ENCODE results near the gene C19orf47.

DNA sequence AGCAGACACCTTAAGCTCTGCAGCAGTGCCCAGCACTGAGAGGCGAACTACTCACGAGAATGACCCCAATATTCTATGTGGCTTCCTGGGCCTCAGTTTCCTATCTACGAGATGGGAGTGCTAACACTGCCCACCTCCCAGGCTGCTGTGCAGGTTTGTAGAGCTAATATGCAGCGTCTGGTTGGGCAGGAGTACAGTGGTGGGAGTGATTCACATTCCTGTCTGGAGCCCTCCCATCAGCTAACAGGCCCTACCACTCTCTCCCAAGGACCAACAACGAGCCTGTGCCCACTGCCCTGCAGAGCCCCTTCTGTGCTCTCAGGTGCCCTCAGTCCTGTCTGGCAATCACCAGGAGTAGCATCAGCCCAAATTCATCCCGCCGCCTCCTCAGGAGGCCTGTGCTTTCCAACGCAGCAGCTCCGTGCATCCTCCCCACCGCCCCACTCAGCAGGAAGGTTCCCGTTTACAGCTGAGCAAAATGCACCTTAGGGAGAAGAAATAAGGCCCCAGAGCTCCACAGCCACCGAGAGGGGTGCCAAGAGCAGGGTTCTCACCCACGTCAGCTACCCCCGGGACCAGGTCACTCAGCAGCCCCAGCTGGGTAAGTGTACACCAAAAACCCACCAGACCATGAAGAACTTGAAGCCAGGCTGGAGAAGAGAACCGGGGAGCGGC, 69.7 kb downstream of the C19orf47 start:
- TF ChIP-seq, protein P1, sequence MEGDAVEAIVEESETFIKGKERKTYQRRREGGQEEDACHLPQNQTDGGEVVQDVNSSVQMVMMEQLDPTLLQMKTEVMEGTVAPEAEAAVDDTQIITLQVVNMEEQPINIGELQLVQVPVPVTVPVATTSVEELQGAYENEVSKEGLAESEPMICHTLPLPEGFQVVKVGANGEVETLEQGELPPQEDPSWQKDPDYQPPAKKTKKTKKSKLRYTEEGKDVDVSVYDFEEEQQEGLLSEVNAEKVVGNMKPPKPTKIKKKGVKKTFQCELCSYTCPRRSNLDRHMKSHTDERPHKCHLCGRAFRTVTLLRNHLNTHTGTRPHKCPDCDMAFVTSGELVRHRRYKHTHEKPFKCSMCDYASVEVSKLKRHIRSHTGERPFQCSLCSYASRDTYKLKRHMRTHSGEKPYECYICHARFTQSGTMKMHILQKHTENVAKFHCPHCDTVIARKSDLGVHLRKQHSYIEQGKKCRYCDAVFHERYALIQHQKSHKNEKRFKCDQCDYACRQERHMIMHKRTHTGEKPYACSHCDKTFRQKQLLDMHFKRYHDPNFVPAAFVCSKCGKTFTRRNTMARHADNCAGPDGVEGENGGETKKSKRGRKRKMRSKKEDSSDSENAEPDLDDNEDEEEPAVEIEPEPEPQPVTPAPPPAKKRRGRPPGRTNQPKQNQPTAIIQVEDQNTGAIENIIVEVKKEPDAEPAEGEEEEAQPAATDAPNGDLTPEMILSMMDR (IDR thresholded peaks at IDR 0.05 in 4 of 5, conservative IDR thresholded peaks at IDR 0.05 in 1 of 5) = no peak
- no peak for TF ChIP-seq POLR2A (IDR thresholded peaks at IDR 0.05)
